Activated T-cell treated with anti-CD3 and anti-CD28 coated beads for 24 hours (primary cell): ENCODE results near the gene ZNF705A.
"Not testable (repeated sequence)": the region's sequence is repeated elsewhere in the genome, so short reads cannot be mapped to it uniquely, and the experiment has no call there.

Experiments
- DNase-seq: peaks from one replicate; pipeline ENCODE4 v3.0.0-alpha.2; 2020; ENCODE audit warnings: low read depth

The ZNF705A gene

DNA sequence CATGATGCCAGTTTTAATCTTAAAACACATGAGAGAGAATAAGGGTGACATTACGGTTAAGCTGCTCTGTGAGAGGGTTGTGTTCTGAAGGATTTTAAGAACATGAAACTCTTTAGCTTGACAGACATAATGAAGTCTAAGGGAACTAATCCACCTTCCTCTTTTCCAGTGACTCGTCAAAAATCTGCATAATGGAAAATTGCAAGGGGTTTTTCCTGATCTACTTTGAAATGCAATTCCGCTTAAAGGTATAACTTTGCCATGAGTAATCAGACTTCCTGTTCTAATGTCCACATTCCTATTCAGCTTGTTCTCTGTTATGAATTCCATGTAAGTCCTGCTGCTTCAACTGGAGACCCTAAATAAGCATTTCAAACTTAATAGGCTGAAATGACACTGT is at the start of gene ZNF705A:
TSS of gene ZNF705A (plus strand) at position 171 of the 400 bp plus-strand sequence. CDS start 15,611 bp downstream, outside the sequence.
- DNase-seq = no peak

DNA sequence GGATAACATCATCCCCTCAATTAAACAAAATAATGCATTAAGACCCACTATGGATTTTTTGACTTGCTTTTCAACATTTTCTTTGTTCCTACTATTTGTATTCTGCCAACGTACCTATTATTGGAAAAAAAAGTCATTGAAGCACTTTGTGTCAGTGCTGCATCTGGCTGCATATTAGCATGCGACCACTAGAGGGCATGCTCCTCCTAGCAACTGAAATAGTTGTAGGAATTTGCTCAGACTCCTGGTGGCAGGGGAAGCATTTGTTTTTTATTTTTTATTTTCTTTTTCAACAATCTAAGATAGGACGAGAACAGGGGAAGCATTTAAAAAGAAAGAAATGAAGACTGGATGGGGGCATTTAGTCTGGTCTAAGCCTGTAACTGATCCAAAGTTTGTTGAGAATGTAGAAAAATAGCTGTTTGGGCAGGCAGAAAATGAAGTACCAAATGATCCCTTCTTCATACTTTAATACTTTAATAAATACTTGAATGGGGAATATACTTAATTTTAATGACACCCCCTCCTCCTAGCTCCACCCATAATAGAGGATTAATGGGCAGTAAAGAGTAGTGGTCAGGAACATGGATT is 47.9 kb upstream of the ZNF705A start:
- DNase-seq = peak; percentile 73

DNA sequence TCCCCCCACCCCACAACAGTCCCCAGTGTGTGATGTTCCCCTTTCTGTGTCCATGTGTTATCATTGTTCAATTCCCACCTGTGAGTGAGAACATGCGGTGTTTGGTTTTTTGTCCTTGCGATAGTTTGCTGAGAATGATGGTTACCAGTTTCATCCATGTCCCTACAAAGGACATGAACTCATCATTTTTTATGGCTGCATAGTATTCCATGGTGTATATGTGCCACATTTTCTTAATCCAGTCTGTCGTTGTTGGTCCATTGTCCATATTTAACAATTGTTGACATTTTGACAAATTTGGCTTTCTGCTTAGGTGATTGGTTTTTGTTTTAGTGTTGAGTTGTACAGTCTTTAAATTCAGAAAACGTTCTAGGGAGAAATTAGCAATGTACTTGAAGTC is 43.7 kb upstream of the ZNF705A start:
- not testable (repeated sequence) for DNase-seq

DNA sequence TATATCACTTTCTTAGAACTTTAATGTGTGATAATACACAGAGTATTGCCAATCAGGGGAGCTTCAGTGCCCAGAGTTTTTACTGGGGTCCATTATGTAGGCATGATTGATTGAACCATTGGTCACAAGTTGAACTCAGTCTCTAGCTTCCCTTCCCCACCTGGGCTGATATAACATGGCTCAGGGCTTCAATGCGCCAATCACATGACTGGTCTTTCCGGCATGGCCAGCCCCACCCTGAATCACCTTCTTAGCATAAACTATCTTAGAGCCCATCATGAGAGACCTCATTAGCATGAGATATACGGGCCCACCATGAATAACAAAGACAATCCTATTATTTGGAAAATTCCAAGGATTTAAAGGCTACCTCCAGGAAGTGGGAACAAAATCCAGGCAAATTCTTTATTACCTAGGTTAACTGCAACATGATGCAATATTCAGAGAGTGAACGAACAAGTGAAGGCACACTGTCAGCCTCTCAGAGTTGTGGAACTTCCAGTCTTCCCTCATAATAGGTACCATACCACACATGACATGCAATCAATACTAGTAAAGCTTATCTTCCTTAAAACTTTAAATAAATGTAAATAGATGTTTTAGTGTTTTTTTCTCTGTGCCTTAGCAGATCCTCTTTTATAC is 36.6 kb upstream of the ZNF705A start:
- no peak for DNase-seq

DNA sequence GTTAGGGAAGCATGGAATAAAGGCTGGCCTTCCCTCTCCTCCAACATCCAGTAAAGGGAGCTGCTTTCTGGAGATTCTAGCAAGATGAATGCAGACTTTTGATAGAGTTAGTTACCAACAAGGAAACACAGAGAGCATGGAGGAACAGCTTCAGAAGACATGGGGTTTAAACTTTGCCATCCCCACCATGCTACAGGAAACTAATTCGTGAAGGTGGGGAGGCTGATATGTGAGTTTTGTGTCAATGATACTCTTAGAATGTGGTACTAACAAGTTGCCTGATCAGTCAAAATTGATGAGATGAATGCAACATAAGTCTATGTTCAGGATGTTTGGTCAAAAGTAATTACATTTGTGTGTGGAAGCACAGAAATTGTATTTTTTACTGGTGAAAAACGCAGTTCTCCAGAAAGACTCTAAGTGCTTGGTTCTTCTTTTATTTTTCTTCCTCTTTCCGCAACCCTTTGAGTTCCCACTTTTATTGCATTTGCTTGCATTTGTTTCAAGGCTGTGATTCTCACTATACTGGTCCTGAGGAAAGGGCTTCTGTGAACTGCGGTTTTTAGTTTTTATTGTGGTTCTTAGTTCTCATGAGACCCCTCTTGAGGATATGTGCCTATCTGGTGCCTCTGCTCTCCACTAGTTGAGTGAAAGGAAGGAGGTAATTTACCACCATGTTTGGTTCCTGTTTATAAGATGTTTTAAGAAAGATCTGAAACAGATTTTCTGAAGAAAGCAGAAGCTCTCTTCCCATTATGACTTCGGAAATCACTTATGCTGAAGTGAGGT is 33.5 kb upstream of the ZNF705A start, which contains the start of gene CLEC4A:
TSS of gene CLEC4A (plus strand) at position 494 of the 789 bp plus-strand sequence. CDS start at position 756, 262 bp downstream.
- DNase-seq = no peak

DNA sequence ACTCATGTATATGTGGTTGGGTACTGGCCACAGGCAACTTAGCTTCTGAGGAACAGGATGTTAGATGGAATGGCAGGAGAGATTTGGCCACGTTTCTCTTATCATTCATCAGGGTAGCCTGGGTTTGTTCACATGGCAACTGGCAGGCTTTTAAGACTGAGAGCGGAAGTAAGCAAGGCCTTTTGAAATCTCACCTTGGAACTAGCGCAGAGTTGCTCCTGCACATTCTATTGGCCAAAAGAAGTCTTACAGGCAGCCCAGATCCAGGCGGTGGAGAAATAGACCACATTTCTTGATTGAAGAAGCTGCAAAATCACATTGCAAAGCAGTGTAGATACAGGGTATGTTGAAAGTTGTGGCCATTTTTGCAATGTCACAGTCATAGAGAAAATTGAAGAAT is 29.7 kb upstream of the ZNF705A start:
- DNase-seq = no peak

DNA sequence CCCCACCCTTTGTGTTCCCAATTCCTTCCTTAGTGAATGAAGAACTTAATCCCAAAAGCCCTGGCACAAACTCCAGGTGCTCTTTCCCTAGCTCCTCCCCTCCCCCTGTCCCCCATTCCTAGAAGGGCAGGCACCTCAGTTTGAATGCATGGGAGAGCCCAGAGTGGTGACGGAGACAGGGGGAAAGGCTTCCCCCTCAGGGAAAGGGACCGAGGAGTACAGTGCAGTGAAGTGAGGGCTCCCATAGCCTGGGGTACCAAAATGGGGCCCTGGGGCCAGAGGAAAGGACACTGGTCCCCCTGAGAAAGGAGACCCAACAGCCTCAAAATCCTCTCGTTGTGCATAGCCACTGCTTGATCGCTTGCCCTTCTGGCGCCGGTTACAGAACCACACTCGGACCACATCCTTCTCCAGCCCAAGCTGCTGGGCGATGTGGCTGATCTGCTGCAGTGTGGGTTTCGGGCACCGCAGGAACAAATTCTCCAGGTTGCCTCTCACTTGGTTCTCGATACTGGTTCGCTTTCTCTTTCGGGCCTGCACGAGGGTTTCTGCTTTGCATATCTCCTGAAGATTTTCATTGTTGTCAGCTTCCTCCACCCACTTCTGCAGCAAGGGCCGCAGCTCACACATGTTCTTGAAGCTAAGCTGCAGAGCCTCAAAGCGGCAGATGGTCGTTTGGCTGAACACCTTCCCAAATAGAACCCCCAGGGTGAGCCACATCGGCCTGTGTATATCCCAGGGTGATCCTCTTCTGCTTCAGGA is 23.0 kb upstream of the ZNF705A start:
- DNase-seq = not testable (repeated sequence)

DNA sequence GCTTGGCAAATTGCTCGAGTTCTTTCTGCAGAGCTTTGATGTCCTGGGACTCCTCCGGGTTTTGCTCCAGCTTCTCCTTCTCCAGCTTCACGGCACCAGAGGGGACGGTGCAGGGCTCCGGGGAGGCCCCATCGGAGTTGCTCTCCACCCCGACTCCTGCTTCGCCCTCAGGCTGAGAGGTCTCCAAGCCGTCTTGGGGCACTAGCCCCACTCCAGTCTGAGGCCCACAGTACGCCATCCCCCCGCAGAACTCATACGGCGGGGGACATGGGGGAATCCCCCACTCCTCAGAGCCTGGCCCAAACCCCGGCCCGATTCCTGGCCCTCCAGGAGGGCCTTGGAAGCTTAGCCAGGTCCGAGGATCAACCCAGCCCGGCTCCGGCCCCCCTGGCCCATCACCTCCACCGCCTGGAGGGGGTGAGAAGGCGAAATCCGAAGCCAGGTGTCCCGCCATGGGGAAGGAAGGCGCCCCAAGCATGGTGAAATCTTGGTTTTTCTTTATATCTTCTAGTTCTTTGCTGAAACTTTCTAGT is 22.4 kb upstream of the ZNF705A start:
- DNase-seq = not testable (repeated sequence)

DNA sequence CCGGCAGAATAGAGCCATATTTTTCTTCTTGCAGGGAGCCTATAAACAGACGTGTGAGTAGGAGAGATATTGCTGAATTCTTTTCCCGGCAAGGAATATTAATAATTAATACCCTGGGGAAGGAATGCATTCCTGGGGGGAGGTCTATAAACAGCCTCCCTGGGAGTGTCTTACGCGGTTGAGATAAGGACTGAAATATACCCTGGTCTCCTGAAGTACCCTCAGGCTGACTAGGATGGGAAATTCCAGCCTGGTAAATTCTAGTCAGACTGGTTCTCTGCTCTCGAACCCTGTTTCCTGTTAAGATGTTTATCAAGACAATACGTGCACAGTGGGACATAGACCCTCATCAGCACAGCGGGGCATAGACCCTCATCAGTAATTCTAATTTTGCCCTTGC is 15.2 kb upstream of the ZNF705A start:
- not testable (repeated sequence) for DNase-seq

DNA sequence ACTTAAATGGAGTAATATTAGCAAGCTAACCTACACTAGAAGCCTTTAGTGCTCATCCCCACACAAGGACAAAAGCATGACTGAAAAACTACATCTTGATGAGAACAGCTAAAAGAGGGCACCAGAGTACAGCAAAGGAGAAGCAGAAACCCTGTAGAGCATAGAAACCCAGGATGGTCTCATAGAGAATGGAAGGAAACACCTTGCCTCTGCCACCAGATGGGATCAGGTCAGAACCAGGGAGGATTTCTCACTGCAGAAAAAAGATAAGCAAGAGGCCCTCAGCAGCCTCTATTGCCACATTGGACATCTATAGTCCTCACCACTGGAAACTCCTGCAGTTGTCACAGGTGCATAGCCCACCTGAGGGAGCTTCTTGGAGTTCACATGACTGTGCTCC is 13.6 kb upstream of the ZNF705A start:
- no peak for DNase-seq

DNA sequence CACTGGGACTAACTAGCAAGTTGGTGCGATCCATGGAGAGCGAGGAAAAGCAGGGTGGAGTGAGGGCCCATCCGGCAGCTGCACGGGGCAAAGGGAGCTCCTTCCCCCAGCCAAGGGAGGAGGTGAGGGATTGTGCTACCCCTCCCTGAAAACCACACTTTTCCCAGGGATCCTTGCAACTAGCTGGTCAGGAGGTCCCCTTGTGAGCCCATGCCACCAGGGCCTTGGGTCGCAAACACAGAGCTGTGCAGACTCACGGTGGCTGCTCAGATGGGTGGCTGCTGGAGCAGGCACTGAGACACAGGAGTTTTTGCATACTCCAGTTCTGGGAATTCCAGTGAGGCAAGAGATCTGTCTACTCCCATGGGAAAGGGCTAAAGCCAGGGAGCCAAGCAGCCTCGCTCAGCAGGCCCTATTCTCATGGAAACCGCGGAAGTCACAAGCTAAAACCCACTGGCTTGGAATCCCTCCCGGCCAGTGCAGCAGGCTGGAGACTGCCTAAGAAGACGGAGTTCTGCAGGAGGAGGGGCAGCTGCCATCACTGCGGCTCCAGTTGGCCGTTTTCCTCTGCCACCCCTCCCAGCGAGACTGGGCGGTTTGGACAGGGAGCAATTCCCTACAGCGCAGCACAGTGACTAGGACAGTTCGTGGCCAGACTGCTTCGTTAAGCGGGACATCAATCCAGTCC is 10.9 kb upstream of the ZNF705A start:
- no peak for DNase-seq

DNA sequence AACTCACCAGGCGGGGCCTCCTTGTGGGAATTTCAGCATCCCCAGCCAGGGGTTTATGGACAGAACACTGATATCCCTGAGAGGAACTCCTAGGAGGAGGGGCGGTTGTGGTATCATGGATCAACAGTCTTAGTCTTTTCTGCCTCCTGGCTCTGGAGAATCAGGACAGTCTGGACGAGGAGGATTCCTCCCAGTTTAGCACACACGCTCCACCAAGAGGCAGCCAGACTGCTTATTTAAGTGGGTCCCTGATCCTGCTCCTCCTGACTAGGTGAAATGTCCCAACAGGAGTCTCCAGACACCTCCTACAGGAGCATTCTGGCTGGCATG is 10.4 kb upstream of the ZNF705A start:
- no peak for DNase-seq

DNA sequence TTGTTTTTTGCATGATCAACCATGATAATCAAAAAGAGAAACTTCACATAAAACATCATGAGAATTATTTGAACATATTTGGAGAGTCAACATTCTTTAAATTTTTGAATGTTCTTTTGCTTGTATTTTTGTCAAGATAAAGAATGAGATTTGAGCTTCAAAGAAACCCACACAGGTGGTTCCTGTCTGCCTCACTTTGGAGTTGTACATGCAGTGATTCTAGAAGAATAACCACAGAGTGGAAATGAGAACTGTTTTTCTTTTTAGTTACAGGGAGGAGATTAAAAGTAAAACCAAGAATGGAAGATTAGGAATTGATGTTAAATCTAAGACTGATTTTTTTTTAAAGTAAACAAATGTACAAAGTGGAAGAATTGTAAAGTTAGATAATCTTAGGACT is 2.3 kb upstream of the ZNF705A start:
- no peak for DNase-seq

DNA sequence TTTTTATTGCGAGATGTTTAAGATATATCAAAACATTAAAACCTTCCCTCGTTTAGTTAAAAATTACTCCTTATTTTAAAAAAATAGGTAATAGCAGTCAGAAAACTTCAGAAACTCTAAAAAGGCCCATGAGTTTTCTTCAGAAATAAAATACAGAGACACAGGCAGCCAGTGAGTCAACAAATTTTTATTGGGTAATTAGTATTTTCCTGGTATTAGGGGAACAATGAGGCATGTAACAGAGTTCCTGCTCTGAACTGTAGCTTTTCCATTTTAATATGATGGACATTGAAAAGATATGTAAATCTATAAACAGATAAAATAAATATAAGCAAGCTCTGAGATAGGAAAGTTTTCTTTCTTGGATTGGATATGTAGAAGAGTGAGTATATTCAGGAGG is 399 bp upstream of the ZNF705A start:
- DNase-seq = no peak

DNA sequence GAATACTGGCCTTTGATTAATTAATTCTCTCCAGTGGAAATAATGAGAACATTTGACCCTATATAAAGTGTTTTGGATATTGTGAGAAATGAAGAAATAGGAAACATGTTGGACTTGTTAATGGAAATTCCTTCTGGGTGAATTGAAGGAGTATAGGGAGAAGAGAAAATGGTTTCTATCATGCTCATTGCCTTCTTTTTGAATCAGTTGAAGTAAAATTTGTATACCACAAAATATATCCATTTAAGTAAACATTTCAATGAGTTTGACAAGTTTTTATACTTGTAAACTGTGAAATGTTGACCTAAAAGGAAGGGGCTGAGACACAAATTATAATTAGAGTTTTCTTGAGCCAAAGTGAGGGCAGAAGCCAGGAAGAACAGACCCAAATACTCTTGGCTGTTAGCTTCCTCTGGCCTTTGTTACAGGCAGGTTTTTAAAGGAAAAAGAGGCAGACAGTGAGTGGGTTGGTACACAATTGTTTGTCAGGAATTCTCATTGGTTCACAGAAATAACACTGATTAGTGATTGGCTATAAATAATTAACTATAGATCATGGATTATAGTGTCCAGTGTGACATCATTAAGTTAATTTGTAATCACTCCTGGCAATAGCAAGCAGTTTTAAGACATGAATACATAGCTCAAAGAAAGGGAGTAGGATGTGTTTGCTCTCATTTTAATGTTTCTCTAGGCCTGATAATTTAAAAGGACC is 826 bp downstream of the ZNF705A start:
- DNase-seq = no peak

DNA sequence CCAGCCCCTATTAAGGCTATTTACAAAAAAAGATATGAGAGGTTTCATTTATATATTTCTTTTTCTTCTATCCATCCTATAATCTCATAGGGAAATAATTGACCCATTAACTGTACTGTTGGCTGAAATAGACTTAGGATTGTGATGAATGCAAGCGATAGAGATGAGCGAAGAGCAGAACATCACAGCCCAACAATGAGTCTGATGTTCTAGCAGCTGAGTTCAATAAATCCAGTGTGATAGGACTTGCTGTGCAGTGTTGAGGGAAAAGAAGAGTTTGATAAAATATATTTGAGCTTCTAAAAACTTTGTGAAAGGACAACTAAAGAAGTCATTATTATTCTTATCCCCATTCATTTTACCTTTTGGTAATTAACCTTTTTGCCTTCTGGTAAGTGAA is 16.1 kb downstream of the ZNF705A start:
- DNase-seq = not testable (repeated sequence)

DNA sequence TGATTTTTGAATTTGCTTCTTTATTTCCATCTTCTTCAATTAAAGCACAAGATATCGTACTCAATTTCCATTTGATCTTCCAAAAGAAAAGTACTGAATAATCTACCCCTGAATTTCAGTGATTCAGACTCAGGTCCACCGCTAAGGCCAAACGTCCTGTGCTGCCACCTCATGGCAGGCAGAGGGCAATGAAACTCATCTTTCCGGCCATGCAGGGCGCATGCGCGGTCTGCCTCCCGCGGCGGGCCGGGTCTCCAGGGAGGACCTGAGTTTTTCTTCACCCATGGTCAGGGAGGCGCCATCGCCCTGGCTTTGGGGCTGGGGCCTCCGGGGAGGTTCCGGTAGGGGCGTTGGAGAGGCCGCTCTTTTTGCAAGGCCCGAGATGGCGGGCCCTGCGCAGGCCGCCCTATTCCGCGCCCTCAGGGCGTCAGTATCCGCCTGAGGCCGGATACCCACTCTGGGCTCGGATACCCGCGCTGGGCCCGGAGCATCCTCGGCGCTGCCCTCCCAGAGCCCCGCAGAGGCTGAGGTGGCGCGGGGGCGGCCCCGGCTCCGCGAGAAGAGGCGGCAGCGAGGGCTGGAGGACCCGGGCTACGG is 23.3 kb downstream of the ZNF705A start:
- DNase-seq = peak; percentile 53

DNA sequence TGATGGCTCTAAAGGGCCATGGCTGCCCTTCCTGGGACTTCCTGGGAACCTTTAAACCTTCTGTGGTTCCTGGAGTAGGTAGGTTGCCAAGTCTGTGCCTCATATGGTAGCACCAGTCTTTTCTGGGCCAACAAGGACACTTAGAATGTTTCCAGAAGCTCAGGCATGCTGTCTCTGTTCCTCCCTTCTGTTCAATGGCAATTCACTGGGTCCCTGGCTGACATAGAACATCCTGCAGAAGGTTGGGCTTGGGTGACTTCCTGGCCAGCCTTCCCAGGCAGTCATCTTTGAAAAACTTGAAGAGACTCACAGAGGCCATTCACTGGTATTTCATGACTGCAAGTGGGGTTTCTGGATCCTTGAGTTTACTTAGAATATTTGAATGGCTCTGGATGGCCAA is 24.5 kb downstream of the ZNF705A start:
- not testable (repeated sequence) for DNase-seq

DNA sequence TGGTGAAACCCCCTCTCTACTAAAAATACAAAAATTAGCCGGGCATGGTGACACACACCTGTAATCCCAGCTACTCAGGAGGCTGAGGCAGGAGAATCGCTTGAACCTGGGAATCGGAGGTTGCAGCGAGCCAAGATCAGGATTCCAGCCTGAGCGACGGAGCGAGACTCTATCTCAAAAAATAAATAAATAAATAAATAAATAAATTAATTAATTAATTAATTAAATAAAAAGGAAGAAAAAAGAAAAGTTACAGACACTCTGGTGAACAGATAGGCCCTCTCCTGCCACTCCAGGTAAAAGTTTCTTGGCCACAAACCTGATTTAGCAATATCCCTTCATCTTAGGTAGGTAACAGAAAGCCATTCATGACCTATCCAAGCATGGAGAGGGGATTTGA is 26.1 kb downstream of the ZNF705A start:
- not testable (repeated sequence) for DNase-seq

DNA sequence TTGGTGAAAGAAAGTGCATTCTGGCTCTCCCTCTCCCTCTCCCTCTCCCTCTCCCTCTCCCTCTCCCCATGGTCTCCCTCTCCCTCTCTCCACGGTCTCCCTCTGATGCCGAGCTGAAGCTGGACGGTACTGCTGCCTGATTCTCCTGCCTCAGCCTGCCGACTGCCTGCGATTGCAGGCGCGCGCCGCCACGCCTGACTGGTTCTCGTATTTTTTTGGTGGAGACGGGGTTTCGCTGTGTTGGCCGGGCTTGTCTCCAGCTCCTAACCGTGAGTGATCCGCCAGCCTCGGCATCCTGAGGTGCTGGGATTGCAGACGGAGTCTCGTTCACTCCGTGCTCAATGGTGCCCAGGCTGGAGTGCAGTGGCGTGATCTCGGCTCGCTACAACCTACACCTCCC is 26.5 kb downstream of the ZNF705A start:
- not testable (repeated sequence) for DNase-seq
